Smooth muscle cell of the brain vasculature (primary cell): Measurements from ENCODE around the gene ADAMTS9.

ENCODE experiments used
- DNase-seq: peaks from one replicate; pipeline ENCODE4 v3.0.0-alpha.2; 2012; ENCODE audit warnings: low read depth, low spot score

ADAMTS9 gene

DNA sequence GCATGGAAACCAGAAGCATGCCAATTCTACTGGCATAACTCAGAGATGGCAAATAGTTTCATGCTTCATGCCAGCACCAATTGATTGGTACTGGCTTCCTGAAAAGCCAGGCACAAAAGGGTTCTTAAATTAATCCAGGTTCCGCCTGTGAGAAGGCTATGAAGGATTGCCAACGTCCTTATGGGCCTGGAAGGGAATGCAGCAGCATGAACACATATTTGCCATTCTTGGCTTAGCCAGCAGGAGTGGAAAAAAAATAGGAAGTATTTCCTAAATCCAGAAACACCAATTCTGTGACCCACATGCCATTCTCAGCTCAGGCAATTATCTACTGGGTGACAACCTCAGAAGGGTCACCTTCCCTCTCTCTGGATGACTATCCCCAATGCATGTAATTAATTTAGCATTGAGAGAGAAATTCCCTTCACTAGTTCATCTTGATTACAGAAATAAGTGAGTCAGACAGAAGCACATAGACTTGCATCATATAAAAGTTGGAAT is 36.0 kb downstream of the ADAMTS9 start:
- no peak for DNase-seq

DNA sequence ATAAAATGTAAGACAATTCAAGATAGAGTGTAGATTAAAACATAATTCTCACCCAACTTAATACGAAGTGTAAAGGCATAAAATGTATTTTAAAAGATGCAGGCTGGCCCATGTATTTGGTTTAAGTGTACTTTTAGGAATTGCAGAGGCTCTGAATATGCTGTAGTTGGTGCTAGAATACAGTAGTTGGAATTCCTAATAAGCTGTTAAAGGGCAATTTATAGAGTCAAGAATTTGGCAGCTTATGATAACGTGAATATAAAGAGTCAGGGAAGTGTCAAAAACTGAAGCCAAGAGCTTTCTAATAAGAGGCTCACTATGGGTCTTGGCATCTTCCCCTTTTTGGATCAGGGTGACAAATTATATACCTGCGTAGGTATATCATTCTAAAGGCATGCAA is 36.5 kb downstream of the ADAMTS9 start:
- DNase-seq = no peak

DNA sequence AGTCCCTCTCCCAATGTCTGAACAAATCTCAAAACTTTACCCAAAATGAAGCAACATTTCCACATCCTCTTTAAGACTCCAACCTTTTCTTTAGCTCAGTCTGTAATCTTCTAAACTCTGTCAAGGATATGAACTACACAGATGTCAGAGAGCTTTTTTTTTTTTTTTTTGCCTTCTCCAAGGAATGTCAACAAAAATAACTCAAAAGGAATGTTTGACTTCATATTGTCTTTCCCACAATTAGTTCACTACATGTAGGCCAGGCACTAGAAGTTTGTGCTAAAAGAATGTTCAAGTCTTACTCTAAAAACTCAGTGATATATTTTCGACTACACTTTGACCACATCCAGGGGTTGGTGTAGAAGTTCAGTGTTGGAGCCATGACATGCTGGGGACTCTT is 37.1 kb downstream of the ADAMTS9 start:
- no peak for DNase-seq

GRCh38 chr3:64650096-64650622 is 37.6 kb downstream of the ADAMTS9 start:
- DNase-seq = no peak

GRCh38 chr3:64648927-64649906 is 38.6 kb downstream of the ADAMTS9 start:
- no peak for DNase-seq

GRCh38 chr3:64647825-64648224 is 40.0 kb downstream of the ADAMTS9 start:
- DNase-seq = no peak

GRCh38 chr3:64645243-64645642 is 42.6 kb downstream of the ADAMTS9 start:
- no peak for DNase-seq

DNA sequence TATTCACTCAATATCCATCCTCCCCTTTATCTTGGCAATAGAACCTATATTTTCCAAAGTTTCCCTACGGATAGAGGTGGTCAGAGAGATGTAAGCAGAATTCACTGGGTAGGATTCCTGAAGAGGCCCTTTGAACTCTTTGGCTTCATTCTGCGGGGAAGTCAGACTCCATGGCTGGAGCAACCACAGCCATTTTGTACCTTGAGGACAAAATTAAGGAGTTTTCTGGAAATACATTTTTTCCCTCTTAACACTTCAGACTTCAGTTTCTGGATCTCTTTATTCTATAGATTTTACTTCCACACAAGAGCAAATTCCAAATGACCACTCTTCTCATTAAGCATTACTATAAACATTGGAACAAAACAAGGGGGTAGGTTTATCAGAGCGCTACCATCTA is 43.3 kb downstream of the ADAMTS9 start:
- no peak for DNase-seq

DNA sequence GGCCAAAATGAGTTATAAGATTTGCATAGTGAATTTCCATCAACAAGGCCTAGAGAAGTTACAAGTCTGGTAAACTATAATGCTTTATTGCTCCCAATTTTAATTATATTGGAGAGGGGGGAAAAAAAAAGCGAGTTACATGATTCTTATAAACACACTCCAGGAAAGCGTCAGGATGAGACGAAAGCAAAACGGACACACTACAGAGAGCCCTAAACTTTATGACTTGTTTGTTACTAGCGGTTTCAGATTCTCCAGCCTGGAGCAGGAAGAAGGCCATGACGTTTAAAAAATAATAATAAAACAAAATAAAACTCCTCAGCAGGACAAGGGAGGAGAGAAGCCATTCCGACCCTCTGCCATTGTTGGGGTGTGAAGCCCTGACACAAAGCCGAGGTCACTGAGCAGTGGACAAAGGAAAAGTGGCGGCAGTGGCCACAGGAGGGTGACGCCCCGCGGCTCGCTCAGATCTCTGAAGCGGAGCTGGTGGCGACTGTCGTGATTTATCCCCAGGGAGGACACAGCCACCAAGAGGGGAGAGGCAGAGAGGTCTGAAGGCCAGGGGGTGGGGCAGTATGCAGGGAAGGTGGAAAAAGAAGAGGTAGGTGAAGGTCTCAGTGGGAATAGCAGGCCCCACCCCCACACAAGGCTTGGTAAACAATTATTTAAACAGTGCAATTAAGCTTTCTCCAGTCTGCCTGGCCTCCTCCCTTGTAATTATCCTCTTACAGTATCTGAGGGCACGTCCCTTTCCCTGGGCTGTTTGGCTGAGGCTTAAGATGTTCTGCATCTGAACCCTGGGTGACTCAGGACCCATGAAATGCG is 45.3 kb downstream of the ADAMTS9 start:
- no peak for DNase-seq

GRCh38 chr3:64638981-64639481 is 48.8 kb downstream of the ADAMTS9 start:
- no peak for DNase-seq

DNA sequence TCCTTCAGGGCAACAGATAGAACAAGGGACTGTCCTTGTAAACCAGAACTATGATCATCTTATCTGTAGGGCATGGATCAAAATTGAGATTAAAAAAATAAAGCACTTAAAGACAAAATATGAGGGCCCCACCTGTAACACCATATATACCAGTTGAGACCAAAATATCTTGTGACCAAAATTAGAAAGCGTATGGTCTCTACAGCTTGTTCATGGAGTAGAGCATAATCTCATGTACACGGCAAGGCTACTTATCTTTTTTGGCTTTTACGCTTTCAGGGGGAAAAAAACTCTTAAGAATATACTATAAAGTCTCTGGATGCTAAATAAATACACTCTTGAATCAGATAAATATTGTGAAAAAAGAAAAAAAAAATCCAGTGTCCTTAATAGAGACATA is 49.3 kb downstream of the ADAMTS9 start:
- DNase-seq = no peak

DNA sequence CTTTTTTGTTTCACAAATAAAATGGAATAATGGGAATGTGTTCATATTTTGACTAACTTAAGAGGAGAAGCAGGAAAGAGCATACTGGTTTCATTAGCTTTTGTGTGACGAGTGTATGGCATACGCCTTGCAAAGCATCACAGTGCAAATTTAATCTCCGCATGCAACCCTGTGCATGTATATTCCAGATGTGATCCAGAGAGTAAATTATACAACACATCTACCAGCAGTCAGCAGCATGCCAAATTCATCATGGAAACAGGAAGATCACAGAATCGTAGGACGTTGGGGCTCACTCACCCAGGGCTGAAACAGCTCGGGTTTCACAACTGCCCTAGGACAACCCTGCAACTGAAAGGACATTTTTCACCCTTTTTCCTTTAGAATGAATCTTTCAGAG is 53.4 kb downstream of the ADAMTS9 start:
- DNase-seq = no peak

DNA sequence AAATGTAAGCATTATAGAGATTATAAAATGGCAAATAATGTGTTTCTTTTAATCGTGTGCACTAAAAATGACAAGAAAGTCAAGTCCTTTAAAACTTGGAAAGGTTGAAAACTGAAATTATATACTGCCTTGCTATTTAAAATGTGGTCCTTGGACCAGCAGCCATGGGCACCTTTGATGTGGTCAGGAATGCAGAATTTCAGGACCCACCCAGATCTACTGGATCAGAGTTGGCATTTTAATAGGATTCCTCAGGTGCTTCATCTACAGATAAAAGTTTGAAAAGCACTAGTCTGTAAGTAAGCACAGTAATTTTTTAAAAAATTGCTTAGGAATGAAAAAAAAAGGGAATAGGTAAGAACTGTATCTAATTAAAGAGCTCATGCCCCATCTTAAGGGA is 55.8 kb downstream of the ADAMTS9 start:
- DNase-seq = no peak

DNA sequence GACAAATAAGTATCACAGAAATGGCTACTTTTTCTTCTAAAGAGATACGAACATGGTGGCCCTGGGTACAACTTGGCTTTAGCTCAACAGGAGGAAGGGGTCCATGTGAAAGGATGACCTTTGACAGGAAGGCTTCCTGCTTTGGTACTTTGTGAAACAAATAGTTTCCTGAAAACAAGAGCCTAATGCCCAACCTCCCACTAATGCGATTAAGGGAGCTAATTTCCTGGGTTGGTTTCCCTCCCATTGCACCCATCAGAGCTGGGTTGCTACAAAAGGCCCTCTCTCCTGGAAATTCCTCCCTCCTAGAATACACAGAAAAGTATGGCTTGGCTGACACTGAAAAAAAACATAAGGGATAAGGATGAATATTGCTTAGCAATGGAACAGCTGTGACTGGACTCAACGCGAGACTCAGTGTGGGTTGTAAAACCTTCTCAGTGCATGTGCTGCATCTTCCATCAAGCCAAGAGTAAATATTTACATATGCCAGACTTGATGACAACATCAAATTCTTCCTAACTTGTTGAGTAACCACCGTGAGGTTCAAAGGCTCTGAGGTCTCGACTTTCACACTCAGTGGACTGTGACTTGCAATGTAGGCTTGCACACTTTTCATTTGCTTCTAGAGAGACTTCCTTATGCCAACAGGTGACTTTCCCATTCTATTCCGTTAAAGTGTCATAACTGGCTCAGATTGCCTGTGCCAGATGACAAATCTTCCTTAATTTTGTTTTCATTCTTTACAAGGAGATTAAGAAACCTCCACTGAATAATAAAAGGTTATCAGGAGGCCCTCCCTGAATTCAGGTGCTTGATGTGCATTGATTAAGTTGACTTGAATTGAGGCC is 60.1 kb downstream of the ADAMTS9 start:
- no peak for DNase-seq

DNA sequence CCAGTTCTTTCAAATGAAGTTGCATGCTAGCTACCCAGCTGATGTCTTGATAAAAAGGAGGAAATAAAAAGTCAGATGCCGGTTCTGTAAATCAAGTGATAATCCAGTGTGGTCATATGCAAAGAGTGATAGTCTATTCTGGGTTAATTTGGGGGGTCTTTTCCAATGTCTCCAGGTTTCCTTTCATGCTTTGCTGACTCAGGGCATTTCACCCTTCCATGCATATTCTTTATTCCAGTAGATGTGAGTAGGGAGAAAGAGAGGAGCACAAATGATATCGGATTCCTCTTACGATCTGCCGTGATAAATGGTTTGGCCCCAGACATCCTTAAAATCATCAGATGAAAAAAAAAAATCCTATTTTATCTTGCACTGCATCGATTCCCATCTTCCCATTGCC is 60.8 kb downstream of the ADAMTS9 start:
- no peak for DNase-seq

DNA sequence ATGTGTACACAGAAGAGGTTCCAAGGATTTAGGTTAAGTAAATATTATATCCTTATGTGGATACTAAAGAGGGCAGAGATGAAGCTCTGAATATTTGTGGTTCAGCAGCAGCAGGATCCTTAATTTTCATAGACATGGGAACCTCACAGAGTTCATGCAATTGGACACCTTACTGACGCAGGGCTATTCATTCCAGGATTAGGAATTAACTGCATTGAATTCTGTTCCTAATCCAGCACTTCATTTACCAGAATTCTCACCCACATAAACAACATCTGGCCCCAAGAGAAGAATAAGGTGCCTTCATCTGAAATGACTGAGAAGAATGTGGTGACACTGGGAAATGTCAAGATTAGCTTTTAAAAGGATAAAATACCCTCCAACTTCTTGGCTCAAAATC is 62.4 kb downstream of the ADAMTS9 start:
- DNase-seq = no peak

DNA sequence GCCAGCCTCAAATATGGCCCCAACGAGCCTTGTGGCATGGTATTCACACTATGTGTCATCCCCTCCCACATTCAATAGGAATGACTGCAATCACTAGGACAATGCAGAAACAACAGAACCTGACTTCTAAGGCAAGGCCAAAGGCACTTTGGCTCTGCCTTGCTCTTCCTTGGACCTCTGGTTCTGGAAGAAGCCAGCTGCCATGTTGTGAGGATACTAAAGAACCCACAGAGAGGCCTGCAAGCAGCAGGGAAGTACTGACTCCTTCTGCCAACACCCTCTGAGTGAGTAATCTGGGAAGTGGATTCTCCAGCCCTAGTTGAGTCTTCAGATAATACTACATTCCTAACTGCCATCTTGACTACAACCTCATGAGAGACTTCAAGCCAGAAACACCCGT is 64.7 kb downstream of the ADAMTS9 start:
- no peak for DNase-seq

DNA sequence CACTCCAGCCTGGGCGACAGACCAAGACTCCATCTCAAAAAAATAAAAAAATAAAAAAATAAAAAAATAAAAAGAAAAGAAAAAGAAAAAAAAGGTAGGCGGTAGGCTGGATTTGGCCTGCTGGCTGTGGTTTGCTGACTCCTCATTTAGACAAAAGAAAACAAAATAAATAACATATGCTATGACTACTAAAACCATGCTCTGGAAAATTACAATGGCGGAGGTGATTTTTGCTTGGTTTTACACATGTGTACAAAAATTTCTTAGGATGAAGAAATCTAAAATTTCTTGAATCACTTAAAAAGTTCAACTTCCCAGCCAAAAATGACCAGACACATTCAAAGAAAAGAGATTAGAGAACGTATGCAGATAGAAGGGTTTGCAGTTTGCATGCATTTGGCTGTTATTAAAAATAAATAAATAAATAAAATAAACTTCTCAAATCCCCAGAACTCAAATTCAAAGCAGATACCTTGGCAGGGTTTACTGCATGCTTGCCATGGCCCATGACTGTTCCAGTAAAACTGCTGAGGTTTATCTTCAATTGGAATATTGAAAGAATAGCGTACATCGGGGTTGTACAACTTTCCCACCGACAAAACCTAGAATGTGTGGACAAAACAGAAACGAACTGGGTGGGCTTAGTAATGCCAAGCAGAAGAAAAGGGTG is 65.9 kb downstream of the ADAMTS9 start:
- DNase-seq = no peak

- no peak for DNase-seq
These were observed 66.5 kb downstream of the ADAMTS9 start for GRCh38 chr3:64621275-64621674.

DNA sequence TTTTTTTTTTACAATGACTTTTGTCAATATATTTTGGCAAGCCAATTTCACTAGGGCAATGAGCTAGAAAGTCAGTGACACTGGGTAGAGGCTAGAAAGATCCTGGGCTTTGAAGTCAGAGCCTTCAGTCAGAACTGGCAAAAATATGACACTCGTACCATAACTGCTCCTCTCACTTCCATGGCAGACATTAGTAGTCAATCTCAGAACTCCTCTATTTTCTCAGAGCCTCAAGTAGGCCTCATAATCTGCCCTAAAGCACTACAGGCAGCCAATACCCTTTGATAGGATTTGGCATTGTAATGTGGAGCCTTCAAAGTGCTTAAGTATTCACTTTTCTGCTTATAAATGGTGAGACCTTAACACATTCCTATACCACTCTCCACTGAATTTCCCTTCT is 67.8 kb downstream of the ADAMTS9 start:
- DNase-seq = no peak

GRCh38 chr3:64619216-64619615 is 68.6 kb downstream of the ADAMTS9 start:
- no peak for DNase-seq
